BJ (cell line): ENCODE data around the gene PRCC. TPM values are rescaled to one million over a fixed set of nuclear protein-coding genes. Genes with fewer than 3 reads are reported as not detected.

ENCODE experiments used
- CTCF ChIA-PET: fragments of 350-600 bp; formaldehyde crosslinking; extraction: SDS; loops from one replicate; lab custom pipeline; 2021; ENCODE audit warnings: antibody characterized with exemption, inconsistent platforms; lab: Yijun Ruan, JAX
- POLR2A ChIA-PET: fragments of 300-600 bp; sonication (Branson Sonifier 250); formaldehyde crosslinking; extraction: SDS; loops from one replicate; lab custom pipeline; 2021; ENCODE audit warnings: antibody characterized with exemption; lab: Charles Lee
- DNase-seq: peaks from one replicate; pipeline ENCODE4 v3.0.0-alpha.2; 2011; ENCODE audit warnings: low read depth
- H3K27me3 ChIP-seq: 2 replicates; pipeline ENCODE4 v1.6.0; 2011; ENCODE audit warnings: low read length; ENCODE audit not compliant: control insufficient read depth, insufficient read depth
- H3K36me3 ChIP-seq: 2 replicates; pipeline ENCODE4 v1.5.1; 2011; ENCODE audit warnings: low read length; ENCODE audit not compliant: control insufficient read depth, insufficient read depth
- H3K4me3 ChIP-seq: 2 replicates; pipeline ENCODE4 v1.5.1; 2011; ENCODE audit warnings: low read depth, mild to moderate bottlenecking, control low read depth, low read length
- polyA plus RNA-seq: library from polyadenylated mRNA; depleted of rRNA; stranded (reverse); fragments of >200 nt; gene quantifications from 2 replicates; pipeline ENCODE4 v1.2.3, GENCODE V29; 2011
- TF ChIP-seq, protein P1 (sequence below): IDR thresholded peaks from 2 replicates; pipeline ENCODE4 v1.5.1; 2011; ENCODE audit warnings: low read depth, mild to moderate bottlenecking, control low read depth, inconsistent platforms, low read length, moderate library complexity; ENCODE audit not compliant: insufficient read depth

Gene PRCC
- polyA plus RNA-seq, 1 experiment: 93.6 TPM

DNA sequence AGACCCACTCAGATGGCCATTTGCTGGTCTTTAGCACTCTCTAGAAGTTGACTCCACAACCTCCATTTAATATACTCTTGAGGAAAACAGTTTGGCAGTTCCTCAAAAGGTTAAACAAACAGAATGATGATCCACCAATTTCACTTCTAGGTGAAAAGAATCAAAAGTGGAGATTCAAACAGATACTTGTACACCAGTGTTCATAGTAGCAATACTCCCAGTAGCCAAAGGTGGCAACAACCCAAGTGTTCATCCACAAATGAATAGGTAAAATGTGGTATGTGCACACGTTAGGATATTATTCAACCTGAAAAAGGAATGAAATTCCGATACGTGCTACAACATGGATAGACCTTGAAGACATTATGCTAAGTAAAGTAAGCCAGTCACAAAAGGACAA lies 6.3 kb downstream of the PRCC start:
- CTCF ChIA-PET: interaction anchor here (1.1 to 1.2 kb wide), 3 partner anchors 47 to 154 kb away, joined by 3 to 7 read pairs (median 4); no protein-coding TSS in a partner anchor
- Histone ChIP-seq H3K27me3 (no peaks in the 10 kb centered on the region), H3K36me3 (peaks cover 3% of the 10 kb centered on the region), H3K4me3 (no peak overlapping the region)
- no peak for DNase-seq
- POLR2A ChIA-PET: no interaction called here
- TF ChIP-seq, protein P1, sequence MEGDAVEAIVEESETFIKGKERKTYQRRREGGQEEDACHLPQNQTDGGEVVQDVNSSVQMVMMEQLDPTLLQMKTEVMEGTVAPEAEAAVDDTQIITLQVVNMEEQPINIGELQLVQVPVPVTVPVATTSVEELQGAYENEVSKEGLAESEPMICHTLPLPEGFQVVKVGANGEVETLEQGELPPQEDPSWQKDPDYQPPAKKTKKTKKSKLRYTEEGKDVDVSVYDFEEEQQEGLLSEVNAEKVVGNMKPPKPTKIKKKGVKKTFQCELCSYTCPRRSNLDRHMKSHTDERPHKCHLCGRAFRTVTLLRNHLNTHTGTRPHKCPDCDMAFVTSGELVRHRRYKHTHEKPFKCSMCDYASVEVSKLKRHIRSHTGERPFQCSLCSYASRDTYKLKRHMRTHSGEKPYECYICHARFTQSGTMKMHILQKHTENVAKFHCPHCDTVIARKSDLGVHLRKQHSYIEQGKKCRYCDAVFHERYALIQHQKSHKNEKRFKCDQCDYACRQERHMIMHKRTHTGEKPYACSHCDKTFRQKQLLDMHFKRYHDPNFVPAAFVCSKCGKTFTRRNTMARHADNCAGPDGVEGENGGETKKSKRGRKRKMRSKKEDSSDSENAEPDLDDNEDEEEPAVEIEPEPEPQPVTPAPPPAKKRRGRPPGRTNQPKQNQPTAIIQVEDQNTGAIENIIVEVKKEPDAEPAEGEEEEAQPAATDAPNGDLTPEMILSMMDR: no peak

DNA sequence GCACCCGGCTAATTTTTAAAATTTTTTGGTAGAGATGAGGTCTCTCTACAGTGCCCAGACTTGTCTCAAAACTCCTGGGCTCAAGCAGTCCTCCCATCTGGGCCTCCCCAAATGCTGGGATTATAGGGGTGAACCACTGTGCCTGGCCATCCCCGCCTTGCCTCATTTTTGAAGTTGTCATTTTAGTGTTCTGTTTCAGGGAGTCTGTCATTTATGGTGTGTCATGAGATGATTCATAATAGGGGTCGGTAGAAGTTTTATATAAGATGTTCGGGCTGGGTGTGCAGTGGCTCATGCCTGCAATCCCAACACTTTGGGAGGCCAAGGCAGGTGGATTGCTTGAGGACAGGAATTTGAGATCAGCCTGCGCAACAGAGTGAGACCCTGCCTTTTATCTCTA lies 8.5 kb downstream of the PRCC start:
- H3K4me3 ChIP-seq: no peak overlapping the region
- H3K27me3 ChIP-seq: no peaks in the 10 kb centered on the region
- ChIA-PET CTCF (interaction anchor here (0.9 kb wide), 1 partner anchor 10 kb away, joined by 3 read pairs; no protein-coding TSS in a partner anchor), POLR2A (no interaction called here)
- TF ChIP-seq, protein P1: no peak
- peaks cover 3% of the 10 kb centered on the region for H3K36me3 ChIP-seq
- no peak for DNase-seq

DNA sequence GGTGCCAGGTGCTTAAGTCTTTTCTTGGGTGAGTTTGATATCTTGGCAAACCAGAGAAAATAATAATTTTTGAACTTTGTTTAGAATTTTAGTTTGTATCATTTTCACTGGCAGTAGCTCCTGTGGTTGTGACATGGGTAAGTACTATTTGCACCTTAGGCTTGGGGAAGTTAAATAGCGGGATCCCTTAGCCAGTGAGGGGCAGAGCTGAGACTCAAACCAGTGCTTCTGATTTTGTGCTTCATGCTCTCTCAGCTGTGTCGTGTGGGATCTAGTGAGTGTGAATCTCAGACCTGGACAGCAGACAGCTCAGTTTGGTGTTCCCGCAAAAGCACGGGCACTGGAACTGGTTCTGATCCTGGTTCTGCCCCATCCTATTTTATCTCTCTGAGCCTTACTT lies 9.6 kb downstream of the PRCC start:
- Histone ChIP-seq H3K36me3 (peaks cover 2% of the 10 kb centered on the region), H3K4me3 (no peak overlapping the region), H3K27me3 (no peaks in the 10 kb centered on the region)
- TF ChIP-seq, protein P1: no peak
- POLR2A ChIA-PET: no interaction called here
- DNase-seq: no peak
- CTCF ChIA-PET: interaction anchor here (0.6 to 1.0 kb wide), 2 partner anchors 51 to 89 kb away, joined by 3 read pairs; no protein-coding TSS in a partner anchor

DNA sequence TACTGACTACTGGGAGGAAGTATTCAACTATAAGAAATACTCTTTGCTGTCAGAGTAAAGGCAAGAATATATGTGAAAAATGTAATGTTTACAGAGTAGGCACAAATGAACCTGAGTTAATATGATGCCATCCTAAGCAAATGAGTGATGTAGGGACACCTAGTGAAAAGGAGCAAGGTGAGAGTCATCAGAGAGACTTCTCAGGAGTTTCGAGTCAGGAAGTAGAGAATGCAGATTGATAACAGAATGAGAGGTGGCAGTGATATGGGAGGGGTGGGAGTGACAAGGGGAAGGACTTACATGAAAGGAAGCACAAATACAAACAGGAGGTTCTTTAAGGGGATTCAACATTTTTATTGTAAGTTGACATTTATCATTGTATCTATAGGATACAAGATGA lies 10.2 kb downstream of the PRCC start:
- Histone ChIP-seq H3K27me3 (no peaks in the 10 kb centered on the region), H3K4me3 (no peak overlapping the region), H3K36me3 (peaks cover 2% of the 10 kb centered on the region)
- TF ChIP-seq, protein P1: no peak
- POLR2A ChIA-PET: no interaction called here
- no peak for DNase-seq
- CTCF ChIA-PET: interaction anchor here (0.9 to 1.0 kb wide), 2 partner anchors 51 to 83 kb away, joined by 3 read pairs; partner anchors contain the start of gene NTRK1

DNA sequence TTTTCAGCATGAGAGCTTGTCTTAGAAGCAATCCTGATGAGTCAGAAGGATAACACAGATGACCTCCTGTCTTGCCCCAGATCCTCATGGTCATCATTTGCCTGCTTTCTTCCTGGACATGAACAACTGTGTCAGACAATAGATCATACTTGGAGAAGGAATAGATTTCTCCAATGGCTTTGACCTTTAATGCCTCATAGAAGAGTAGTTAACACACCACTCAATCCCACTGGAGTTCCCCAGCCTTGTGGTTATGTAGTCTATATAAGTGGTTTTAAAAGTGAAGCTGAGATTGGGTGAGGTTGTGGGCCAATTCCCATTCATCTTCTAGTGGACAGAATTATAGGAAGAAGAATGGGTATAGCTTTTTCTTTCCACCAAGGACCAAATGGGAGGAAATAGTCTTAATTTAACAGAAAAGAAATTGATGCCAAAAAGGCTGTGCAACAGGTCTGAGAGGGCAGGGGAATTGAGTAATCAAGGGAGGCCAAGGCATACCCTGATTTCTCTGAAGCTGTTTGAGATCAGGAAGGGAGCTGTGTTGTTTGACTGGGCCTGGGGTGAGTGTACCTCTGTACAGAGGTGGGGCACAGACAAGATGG lies 14.4 kb downstream of the PRCC start:
- DNase-seq: no peak
- Histone ChIP-seq H3K27me3 (no peaks in the 10 kb centered on the region), H3K36me3 (peaks cover 10% of the 10 kb centered on the region), H3K4me3 (no peak overlapping the region)
- TF ChIP-seq, protein P1: no peak
- ChIA-PET POLR2A (no interaction called here), CTCF (interaction anchor here (0.8 to 7.5 kb wide), 11 partner anchors 9 to 145 kb away, joined by 3 to 60 read pairs (median 4); partner anchors contain the start of gene NTRK1)
